ENCODE measurements around the gene NR2F1.
A peak's percentile ranks its signal among the peaks of the same experiment; 100 is the strongest.

Gene NR2F1

GRCh38 chr5:93599001-93599379 is 16.0 kb downstream of the NR2F1 start (continued):
- TF ChIP-seq ZNF366 (tag by site-specific recombination; conservative IDR thresholded peaks at IDR 0.05) = peak; percentile 48
- TF ChIP-seq KLF7 (tag by site-specific recombination; IDR thresholded peaks at IDR 0.05; ENCODE audit: borderline replicate concordance) = no peak

DNA sequence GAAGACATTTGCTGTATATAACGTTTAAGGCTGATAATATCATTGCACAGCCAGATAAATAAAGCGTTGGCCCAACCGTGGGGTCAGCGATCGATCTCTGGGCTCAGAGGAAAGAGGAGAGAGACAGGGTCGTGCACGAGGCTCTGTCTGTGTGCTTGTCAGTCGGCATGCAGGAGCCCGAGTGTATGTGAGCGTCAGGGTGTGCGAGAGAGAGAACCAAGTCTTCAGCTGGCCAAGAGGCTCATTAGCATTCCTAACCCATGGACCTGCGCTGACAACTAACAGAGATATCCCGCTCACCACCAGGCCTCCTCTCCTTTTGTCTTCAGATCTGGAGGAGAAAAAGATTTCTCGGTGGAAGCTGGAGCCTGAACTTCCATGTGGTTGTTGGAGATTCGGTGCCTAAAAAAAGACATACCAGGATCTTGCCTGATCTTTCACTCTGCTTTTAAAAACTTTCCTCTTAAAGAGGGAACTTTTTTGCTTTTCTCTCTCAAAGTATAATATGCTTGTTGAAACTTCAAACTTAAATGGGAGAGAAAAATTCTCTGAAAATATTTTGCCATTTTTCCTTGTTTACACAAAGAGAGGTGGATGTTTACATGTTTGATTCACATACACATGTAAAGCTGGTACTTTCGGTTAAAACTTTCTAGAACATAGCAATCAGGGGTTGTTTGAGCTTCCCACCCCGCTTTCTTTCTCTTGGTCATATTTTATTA is 16.5 kb downstream of the NR2F1 start:
- POLR2A ChIA-PET = interaction anchor here (1.4 kb wide), 1 partner anchor 13 kb away, joined by 3 read pairs; no protein-coding TSS in a partner anchor
- Histone ChIP-seq H3K4me1 (ENCODE audit: control insufficient read depth, insufficient read depth, low read length) (peaks cover 38% of the 10 kb centered on the region), H3K36me3 (ENCODE audit: control insufficient read depth in 2 of 2, insufficient read depth in 1 of 2, low read length in 2 of 2) (peaks cover 3 to 8% of the 10 kb centered on the region in 2 experiments; a peak in 2 of 3 replicates), H3K27ac (ENCODE audit: extremely low read depth, low read depth, low read length) (peak overlapping the region; percentile 84), H3K4me3 (ENCODE audit: low read depth, low read length) (no peak overlapping the region), H3K9me3 (ENCODE audit: control insufficient read depth, insufficient read depth, low read depth, low read length) (no peaks in the 10 kb centered on the region)
- CTCF ChIA-PET = interaction anchor here (0.6 to 2.6 kb wide), 2 partner anchors 201 to 713 kb away, joined by 3 to 16 read pairs; no protein-coding TSS in a partner anchor
- TF ChIP-seq ZNF175 (tag by site-specific recombination; IDR thresholded peaks at IDR 0.05) = no peak
- TF ChIP-seq ZNF202 (tag by site-specific recombination; IDR thresholded peaks at IDR 0.05; ENCODE audit: borderline replicate concordance) = no peak
- TF ChIP-seq ZNF335 (tag by site-specific recombination; conservative IDR thresholded peaks at IDR 0.05) = peak; percentile 70
- TF ChIP-seq, protein P1, sequence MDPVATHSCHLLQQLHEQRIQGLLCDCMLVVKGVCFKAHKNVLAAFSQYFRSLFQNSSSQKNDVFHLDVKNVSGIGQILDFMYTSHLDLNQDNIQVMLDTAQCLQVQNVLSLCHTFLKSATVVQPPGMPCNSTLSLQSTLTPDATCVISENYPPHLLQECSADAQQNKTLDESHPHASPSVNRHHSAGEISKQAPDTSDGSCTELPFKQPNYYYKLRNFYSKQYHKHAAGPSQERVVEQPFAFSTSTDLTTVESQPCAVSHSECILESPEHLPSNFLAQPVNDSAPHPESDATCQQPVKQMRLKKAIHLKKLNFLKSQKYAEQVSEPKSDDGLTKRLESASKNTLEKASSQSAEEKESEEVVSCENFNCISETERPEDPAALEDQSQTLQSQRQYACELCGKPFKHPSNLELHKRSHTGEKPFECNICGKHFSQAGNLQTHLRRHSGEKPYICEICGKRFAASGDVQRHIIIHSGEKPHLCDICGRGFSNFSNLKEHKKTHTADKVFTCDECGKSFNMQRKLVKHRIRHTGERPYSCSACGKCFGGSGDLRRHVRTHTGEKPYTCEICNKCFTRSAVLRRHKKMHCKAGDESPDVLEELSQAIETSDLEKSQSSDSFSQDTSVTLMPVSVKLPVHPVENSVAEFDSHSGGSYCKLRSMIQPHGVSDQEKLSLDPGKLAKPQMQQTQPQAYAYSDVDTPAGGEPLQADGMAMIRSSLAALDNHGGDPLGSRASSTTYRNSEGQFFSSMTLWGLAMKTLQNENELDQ (tag by site-specific recombination; IDR thresholded peaks at IDR 0.05; ENCODE audit: low read depth) = no peak
- TF ChIP-seq, protein P2, sequence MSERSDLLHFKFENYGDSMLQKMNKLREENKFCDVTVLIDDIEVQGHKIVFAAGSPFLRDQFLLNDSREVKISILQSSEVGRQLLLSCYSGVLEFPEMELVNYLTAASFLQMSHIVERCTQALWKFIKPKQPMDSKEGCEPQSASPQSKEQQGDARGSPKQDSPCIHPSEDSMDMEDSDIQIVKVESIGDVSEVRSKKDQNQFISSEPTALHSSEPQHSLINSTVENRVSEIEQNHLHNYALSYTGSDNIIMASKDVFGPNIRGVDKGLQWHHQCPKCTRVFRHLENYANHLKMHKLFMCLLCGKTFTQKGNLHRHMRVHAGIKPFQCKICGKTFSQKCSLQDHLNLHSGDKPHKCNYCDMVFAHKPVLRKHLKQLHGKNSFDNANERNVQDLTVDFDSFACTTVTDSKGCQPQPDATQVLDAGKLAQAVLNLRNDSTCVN (tag by site-specific recombination; optimal IDR thresholded peaks at IDR 0.05) = peak; percentile 43
- no peak for TF ChIP-seq HOXC10 (CRISPR knock-in tag; IDR thresholded peaks at IDR 0.05)
- peak; percentile 55; the same call in 1 of the 2 replicates for TF ChIP-seq ZNF610 (tag by site-specific recombination; IDR thresholded peaks at IDR 0.05; ENCODE audit: borderline replicate concordance)
- TF ChIP-seq PATZ1 (tag by site-specific recombination; IDR thresholded peaks at IDR 0.05) = no peak
- no peak for TF ChIP-seq ZNF473 (tag by site-specific recombination; IDR thresholded peaks at IDR 0.05)
- TF ChIP-seq, protein P3, sequence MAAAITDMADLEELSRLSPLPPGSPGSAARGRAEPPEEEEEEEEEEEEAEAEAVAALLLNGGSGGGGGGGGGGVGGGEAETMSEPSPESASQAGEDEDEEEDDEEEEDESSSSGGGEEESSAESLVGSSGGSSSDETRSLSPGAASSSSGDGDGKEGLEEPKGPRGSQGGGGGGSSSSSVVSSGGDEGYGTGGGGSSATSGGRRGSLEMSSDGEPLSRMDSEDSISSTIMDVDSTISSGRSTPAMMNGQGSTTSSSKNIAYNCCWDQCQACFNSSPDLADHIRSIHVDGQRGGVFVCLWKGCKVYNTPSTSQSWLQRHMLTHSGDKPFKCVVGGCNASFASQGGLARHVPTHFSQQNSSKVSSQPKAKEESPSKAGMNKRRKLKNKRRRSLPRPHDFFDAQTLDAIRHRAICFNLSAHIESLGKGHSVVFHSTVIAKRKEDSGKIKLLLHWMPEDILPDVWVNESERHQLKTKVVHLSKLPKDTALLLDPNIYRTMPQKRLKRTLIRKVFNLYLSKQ (tag by site-specific recombination; IDR thresholded peaks at IDR 0.05; ENCODE audit: borderline replicate concordance) = no peak
- TF ChIP-seq ZBTB17 (tag by site-specific recombination; IDR thresholded peaks at IDR 0.05) = peak; percentile 90
- TF ChIP-seq ZBTB48 (tag by site-specific recombination; IDR thresholded peaks at IDR 0.05) = no peak
- no peak for TF ChIP-seq ZFP3 (tag by site-specific recombination; IDR thresholded peaks at IDR 0.05; ENCODE audit: low read depth)
- no peak for TF ChIP-seq ZNF324 (tag by site-specific recombination; IDR thresholded peaks at IDR 0.05)
- no peak for TF ChIP-seq ZNF404 (tag by site-specific recombination; IDR thresholded peaks at IDR 0.05)
- TF ChIP-seq ZNF24 (tag by site-specific recombination; IDR thresholded peaks at IDR 0.05) = 0 out of 2 replicates have a peak, but pooled peaks have one; percentile 4
- no peak for TF ChIP-seq ZNF624 (tag by site-specific recombination; IDR thresholded peaks at IDR 0.05)
- peak; percentile 67 for TF ChIP-seq PRDM1 (tag by site-specific recombination; IDR thresholded peaks at IDR 0.05)
- no peak for TF ChIP-seq ZNF16 (tag by site-specific recombination; IDR thresholded peaks at IDR 0.05; ENCODE audit: low read depth)
- no peak for TF ChIP-seq ZNF530 (tag by site-specific recombination; IDR thresholded peaks at IDR 0.05; ENCODE audit: low read depth)
- TF ChIP-seq ZNF704 (tag by site-specific recombination; IDR thresholded peaks at IDR 0.05) = no peak
- no peak for TF ChIP-seq GFI1B (tag by site-specific recombination; IDR thresholded peaks at IDR 0.05)
- TF ChIP-seq KLF17 (tag by site-specific recombination; IDR thresholded peaks at IDR 0.05) = 0 out of 2 replicates have a peak, but pooled peaks have one; percentile 35
